AG09319 (cell line): ENCODE measurements around the gene FREM3.
"Not testable (repeated sequence)": the region's sequence is repeated elsewhere in the genome, so short reads cannot be mapped to it uniquely, and the experiment has no call there.

ENCODE experiments used
- DNase-seq: peaks from one replicate; pipeline ENCODE4 v3.0.0-alpha.2; 2010; ENCODE audit warnings: low read depth; ENCODE audit errors: extremely low read depth
- TF ChIP-seq, protein P1 (sequence below): IDR thresholded peaks from 2 replicates; pipeline ENCODE4 v1.5.1; 2011; ENCODE audit warnings: low read depth, mild to moderate bottlenecking, inconsistent platforms, low read length, moderate library complexity

The FREM3 gene

GRCh38 chr4:143699331-143700045, 987 bp downstream of the FREM3 start:
- TF ChIP-seq, protein P1, sequence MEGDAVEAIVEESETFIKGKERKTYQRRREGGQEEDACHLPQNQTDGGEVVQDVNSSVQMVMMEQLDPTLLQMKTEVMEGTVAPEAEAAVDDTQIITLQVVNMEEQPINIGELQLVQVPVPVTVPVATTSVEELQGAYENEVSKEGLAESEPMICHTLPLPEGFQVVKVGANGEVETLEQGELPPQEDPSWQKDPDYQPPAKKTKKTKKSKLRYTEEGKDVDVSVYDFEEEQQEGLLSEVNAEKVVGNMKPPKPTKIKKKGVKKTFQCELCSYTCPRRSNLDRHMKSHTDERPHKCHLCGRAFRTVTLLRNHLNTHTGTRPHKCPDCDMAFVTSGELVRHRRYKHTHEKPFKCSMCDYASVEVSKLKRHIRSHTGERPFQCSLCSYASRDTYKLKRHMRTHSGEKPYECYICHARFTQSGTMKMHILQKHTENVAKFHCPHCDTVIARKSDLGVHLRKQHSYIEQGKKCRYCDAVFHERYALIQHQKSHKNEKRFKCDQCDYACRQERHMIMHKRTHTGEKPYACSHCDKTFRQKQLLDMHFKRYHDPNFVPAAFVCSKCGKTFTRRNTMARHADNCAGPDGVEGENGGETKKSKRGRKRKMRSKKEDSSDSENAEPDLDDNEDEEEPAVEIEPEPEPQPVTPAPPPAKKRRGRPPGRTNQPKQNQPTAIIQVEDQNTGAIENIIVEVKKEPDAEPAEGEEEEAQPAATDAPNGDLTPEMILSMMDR: no peak
- DNase-seq: no peak

DNA sequence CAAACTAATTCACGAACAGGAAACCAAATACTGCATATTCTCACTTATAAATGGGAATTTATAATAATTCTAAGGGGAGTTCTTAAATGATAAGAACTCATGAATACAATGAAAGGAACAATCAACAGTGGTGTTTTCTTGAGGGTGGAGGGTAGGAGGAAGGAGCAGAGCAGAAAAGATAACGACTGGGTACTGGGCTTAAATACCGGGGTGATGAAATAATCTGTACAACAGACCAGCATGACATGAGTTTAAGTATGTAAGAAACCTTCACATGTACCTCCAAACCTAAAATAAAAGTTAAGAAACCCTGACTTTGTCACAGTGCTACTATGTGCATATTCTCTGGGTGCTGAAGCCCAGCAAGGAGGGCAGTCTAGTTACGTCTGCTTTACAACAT, 6.6 kb downstream of the FREM3 start:
- TF ChIP-seq, protein P1: no peak
- no peak for DNase-seq

DNA sequence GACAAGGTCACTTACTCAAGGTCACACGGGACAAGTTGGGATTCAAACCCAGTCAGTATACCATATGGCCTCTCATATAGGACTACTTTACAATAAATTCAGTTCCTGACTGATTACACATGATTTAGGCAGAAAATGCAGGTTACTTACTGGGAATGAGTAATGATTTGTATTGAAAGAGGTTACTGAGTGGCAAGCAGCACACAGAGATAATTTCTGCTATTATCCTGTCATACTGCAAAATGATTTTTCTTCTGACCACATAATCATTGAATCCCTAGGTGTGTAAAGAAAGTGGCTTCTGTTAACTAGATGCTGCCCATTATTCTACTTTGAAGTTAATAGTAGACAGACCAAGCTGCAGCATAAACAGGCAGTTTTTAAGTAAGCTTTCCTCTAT, 8.2 kb downstream of the FREM3 start:
- no peak for DNase-seq
- TF ChIP-seq, protein P1: no peak

- TF ChIP-seq, protein P1: no peak
- no peak for DNase-seq
These were observed 21.0 kb downstream of the FREM3 start for GRCh38 chr4:143679434-143679833.

DNA sequence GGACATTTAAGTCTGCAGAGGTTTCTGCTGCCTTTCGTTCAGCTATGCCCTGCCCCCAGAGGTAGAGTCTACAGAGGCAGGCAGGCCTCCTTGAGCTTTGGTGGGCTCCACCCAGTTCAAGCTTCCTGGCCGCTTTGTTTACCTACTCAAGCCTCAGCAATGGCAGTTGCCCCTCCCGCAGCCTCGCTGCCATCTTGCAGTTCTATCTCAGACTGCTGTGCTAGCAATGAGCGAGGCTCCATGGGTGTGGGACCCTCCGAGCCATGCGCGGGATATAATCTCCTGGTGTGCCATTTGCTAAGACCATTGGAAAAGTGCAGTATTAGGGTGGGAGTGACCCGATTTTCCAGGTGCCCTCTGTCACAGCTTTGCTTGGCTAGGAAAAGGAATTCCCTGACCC, 26.8 kb downstream of the FREM3 start:
- DNase-seq: not testable (repeated sequence)

DNA sequence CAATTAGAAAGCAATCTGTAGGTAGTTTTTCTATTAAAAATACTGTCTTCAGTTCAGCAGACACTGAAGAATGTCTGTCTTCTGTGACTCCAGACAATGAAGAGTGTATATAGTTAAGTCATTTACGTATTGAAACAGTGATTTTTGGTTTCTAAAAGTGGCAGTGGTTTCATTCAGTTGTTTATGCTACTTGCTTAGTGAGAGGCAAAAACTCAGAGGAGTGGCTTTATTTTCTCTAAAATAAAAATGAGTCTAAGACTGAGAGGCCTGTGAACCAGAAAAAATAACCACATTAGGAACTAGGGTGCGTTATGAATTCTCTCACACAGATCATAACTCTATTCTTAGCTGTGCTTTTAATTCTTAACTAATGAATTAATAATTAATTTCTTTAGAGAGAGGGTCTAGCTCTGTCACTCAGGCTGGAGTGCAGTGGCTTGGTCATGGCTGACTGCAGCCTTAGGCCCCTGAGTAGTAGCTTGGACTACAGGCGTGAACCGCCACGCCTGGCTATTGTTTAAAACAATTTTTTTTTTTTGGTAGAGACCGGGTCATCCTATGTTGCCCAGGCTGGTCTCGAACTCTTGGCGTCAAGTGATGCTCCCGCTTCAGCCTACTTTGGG, 31.4 kb downstream of the FREM3 start:
- TF ChIP-seq, protein P1: no peak

GRCh38 chr4:143667461-143667860, 33.0 kb downstream of the FREM3 start:
- peak; percentile 59 for DNase-seq
- TF ChIP-seq, protein P1: no peak

More for the DNA sequence above, 31.4 kb downstream of the FREM3 start:
- DNase-seq: no peak

- no peak for DNase-seq
- TF ChIP-seq, protein P1: no peak
These were observed 42.1 kb downstream of the FREM3 start for GRCh38 chr4:143658336-143658735.
